Activated T-helper 17 cell treated with anti-CD3 and anti-CD28 coated beads, Interleukin-2, amount 50 U/mL, for 72 hours (primary cell): Measurements from ENCODE around the gene MYCBPAP. TPM values are rescaled to one million over a fixed set of nuclear protein-coding genes. Genes with fewer than 3 reads are reported as not detected.
A peak's percentile ranks its signal among the peaks of the same experiment; 100 is the strongest.

Experiments
- ATAC-seq: fragments of 150-1000 bp; cut with Tn5 transposase; replicated peaks from 2 replicates; pipeline ENCODE4 v1.10.0; 2021; ENCODE audit warnings: mild to moderate bottlenecking, moderate library complexity
- H3K27ac Mint-ChIP-seq: one replicate; pipeline ENCODE4 v1.8.0; 2022; ENCODE audit warnings: mixed read lengths
- H3K27me3 Mint-ChIP-seq: one replicate; pipeline ENCODE4 v1.8.0; 2022; ENCODE audit warnings: mixed read lengths
- H3K36me3 Mint-ChIP-seq: one replicate; pipeline ENCODE4 v1.8.0; 2022; ENCODE audit warnings: low read depth, mild to moderate bottlenecking, mixed read lengths
- H3K4me1 Mint-ChIP-seq: one replicate; pipeline ENCODE4 v1.8.0; 2022; ENCODE audit warnings: mixed read lengths
- H3K4me3 Mint-ChIP-seq: one replicate; pipeline ENCODE4 v1.8.0; 2022; ENCODE audit warnings: mild to moderate bottlenecking, mixed read lengths
- H3K9me3 Mint-ChIP-seq: one replicate; pipeline ENCODE4 v1.8.0; 2022; ENCODE audit warnings: mixed read lengths
- total RNA-seq, 2 donors: library from RNA; stranded (reverse); gene quantifications; one replicate each; pipeline ENCODE4 v1.2.3, GENCODE V29; 2022

MYCBPAP gene
- total RNA-seq, 2 donors from 2014 or later = 2.1 to 3.2 TPM

- Mint-ChIP-seq H3K4me3 (peak overlapping the region; percentile 78), H3K27me3 (peaks cover 13% of the 10 kb centered on the region), H3K36me3 (no peaks in the 10 kb centered on the region), H3K9me3 (no peaks in the 10 kb centered on the region), H3K27ac (no peak overlapping the region), H3K4me1 (peaks cover 8% of the 10 kb centered on the region)
- ATAC-seq = no peak
Measured at GRCh38 chr17:50540560-50541401, 32.5 kb downstream of the MYCBPAP start.

GRCh38 chr17:50541402-50541715 is 33.1 kb downstream of the MYCBPAP start:
- Mint-ChIP-seq H3K27me3 (peaks cover 13% of the 10 kb centered on the region), H3K27ac (no peak overlapping the region), H3K9me3 (no peaks in the 10 kb centered on the region)

GRCh38 chr17:50541716-50542688 is 33.8 kb downstream of the MYCBPAP start:
- Mint-ChIP-seq H3K36me3 (no peaks in the 10 kb centered on the region), H3K4me3 (peak overlapping the region; percentile 78), H3K4me1 (peaks cover 8% of the 10 kb centered on the region), H3K27ac (no peak overlapping the region), H3K9me3 (no peaks in the 10 kb centered on the region), H3K27me3 (peaks cover 13% of the 10 kb centered on the region)
- peak; percentile 87 for ATAC-seq

More at GRCh38 chr17:50541402-50541715, 33.1 kb downstream of the MYCBPAP start:
- ATAC-seq = no peak
- peak overlapping the region; percentile 78 for H3K4me3 Mint-ChIP-seq
- H3K4me1 Mint-ChIP-seq = peaks cover 8% of the 10 kb centered on the region
- H3K36me3 Mint-ChIP-seq = no peaks in the 10 kb centered on the region

GRCh38 chr17:50542795-50543774 is 34.8 kb downstream of the MYCBPAP start:
- H3K36me3 Mint-ChIP-seq = no peaks in the 10 kb centered on the region
- peak overlapping the region; percentile 78 for H3K4me3 Mint-ChIP-seq
- ATAC-seq = no peak

GRCh38 chr17:50544516-50544915 is 36.3 kb downstream of the MYCBPAP start:
- H3K27me3 Mint-ChIP-seq = peaks cover 13% of the 10 kb centered on the region
- no peak for ATAC-seq
- H3K4me1 Mint-ChIP-seq = peaks cover 8% of the 10 kb centered on the region
- no peaks in the 10 kb centered on the region for H3K9me3 Mint-ChIP-seq
- H3K27ac Mint-ChIP-seq = no peak overlapping the region
- no peaks in the 10 kb centered on the region for H3K36me3 Mint-ChIP-seq
- H3K4me3 Mint-ChIP-seq = no peak overlapping the region

More at GRCh38 chr17:50542795-50543774, 34.8 kb downstream of the MYCBPAP start:
- no peaks in the 10 kb centered on the region for H3K9me3 Mint-ChIP-seq
- peaks cover 13% of the 10 kb centered on the region for H3K27me3 Mint-ChIP-seq
- no peak overlapping the region for H3K27ac Mint-ChIP-seq
- peaks cover 8% of the 10 kb centered on the region for H3K4me1 Mint-ChIP-seq

- peaks cover 8% of the 10 kb centered on the region for H3K4me1 Mint-ChIP-seq
- no peak for ATAC-seq
- no peak overlapping the region for H3K4me3 Mint-ChIP-seq
- no peaks in the 10 kb centered on the region for H3K36me3 Mint-ChIP-seq
- no peaks in the 10 kb centered on the region for H3K9me3 Mint-ChIP-seq
- peaks cover 13% of the 10 kb centered on the region for H3K27me3 Mint-ChIP-seq
- no peak overlapping the region for H3K27ac Mint-ChIP-seq
Measured at GRCh38 chr17:50545311-50545710, 37.1 kb downstream of the MYCBPAP start.

GRCh38 chr17:50546701-50547034 is 38.4 kb downstream of the MYCBPAP start:
- ATAC-seq = no peak
- Mint-ChIP-seq H3K4me3 (peak overlapping the region; percentile 71), H3K4me1 (peaks cover 6% of the 10 kb centered on the region), H3K9me3 (no peaks in the 10 kb centered on the region), H3K27me3 (peaks cover 13% of the 10 kb centered on the region), H3K36me3 (no peaks in the 10 kb centered on the region), H3K27ac (no peak overlapping the region)

- no peaks in the 10 kb centered on the region for H3K9me3 Mint-ChIP-seq
- ATAC-seq = peak; percentile 92
- peaks cover 13% of the 10 kb centered on the region for H3K27me3 Mint-ChIP-seq
- peak within 1 kb of the TSS; percentile 71 for H3K4me3 Mint-ChIP-seq
- peak within 1 kb of the TSS; percentile 66 for H3K27ac Mint-ChIP-seq
- no peaks in the 10 kb centered on the region for H3K36me3 Mint-ChIP-seq
- H3K4me1 Mint-ChIP-seq = peaks cover 5% of the 10 kb centered on the region
Measured at GRCh38 chr17:50547035-50547735, 38.9 kb downstream of the MYCBPAP start, which contains the start of gene SPATA20. TSS of gene SPATA20 (plus strand) at chr17:50547174. CDS start at chr17:50547209, 35 bp downstream.

- Mint-ChIP-seq H3K27ac (peak overlapping the region; percentile 66), H3K9me3 (no peaks in the 10 kb centered on the region), H3K27me3 (peaks cover 13% of the 10 kb centered on the region), H3K36me3 (no peaks in the 10 kb centered on the region), H3K4me1 (no peaks in the 10 kb centered on the region), H3K4me3 (peak overlapping the region; percentile 71)
- ATAC-seq = no peak
Measured at GRCh38 chr17:50547736-50548083, 39.5 kb downstream of the MYCBPAP start.

- H3K4me1 Mint-ChIP-seq = no peaks in the 10 kb centered on the region
- H3K27ac Mint-ChIP-seq = no peak overlapping the region
- ATAC-seq = no peak
Measured at GRCh38 chr17:50548831-50549230, 40.6 kb downstream of the MYCBPAP start.

GRCh38 chr17:50549256-50549941 is 41.2 kb downstream of the MYCBPAP start:
- Mint-ChIP-seq H3K36me3 (no peaks in the 10 kb centered on the region), H3K4me3 (no peak overlapping the region), H3K27ac (no peak overlapping the region)

More at GRCh38 chr17:50548831-50549230, 40.6 kb downstream of the MYCBPAP start:
- H3K9me3 Mint-ChIP-seq = no peaks in the 10 kb centered on the region
- H3K27me3 Mint-ChIP-seq = peaks cover 13% of the 10 kb centered on the region
- no peaks in the 10 kb centered on the region for H3K36me3 Mint-ChIP-seq
- no peak overlapping the region for H3K4me3 Mint-ChIP-seq

GRCh38 chr17:50549969-50550368 is 41.7 kb downstream of the MYCBPAP start:
- peaks cover 6% of the 10 kb centered on the region for H3K4me1 Mint-ChIP-seq
- no peak overlapping the region for H3K4me3 Mint-ChIP-seq
- H3K27ac Mint-ChIP-seq = no peak overlapping the region
- H3K9me3 Mint-ChIP-seq = no peaks in the 10 kb centered on the region
- H3K36me3 Mint-ChIP-seq = no peaks in the 10 kb centered on the region
- ATAC-seq = no peak
- H3K27me3 Mint-ChIP-seq = peaks cover 5% of the 10 kb centered on the region

More at GRCh38 chr17:50549256-50549941, 41.2 kb downstream of the MYCBPAP start:
- Mint-ChIP-seq H3K27me3 (peaks cover 8% of the 10 kb centered on the region), H3K9me3 (no peaks in the 10 kb centered on the region), H3K4me1 (peaks cover under 1% of the 10 kb centered on the region)
- no peak for ATAC-seq
